C4-2B (cell line): ENCODE results near the gene ADGRD2.

Experiments used
- CTCF ChIP-seq: fragments of 450-650 bp; conservative IDR thresholded peaks from 2 replicates; pipeline ENCODE4 v1.5.1; 2017; ENCODE audit warnings: mild to moderate bottlenecking
- ZFX ChIP-seq: fragments of 450-650 bp; IDR thresholded peaks from 2 replicates; pipeline ENCODE4 v1.6.1; 2017

GRCh38 chr9:124419832-124420489 is 30.3 kb upstream of the ADGRD2 start:
- peak; percentile 76 for TF ChIP-seq CTCF
- TF ChIP-seq ZFX: no peak
